GM23248 (cell line): ENCODE measurements around the gene LRRC1.

Source experiments
- EZH2 ChIP-seq: fragments of 200-600 bp; sonication (generic); IDR thresholded peaks from 2 replicates; pipeline ENCODE4 v1.6.1; 2018; ENCODE audit warnings: antibody characterized with exemption, mild to moderate bottlenecking; ENCODE audit not compliant: insufficient read depth, poor library complexity, severe bottlenecking
- EZH2phosphoT487 ChIP-seq: fragments of 200-600 bp; sonication (generic); IDR thresholded peaks from 2 replicates; pipeline ENCODE4 v1.6.1; 2018; ENCODE audit warnings: antibody characterized with exemption, moderate library complexity, mild to moderate bottlenecking, low read depth; ENCODE audit not compliant: insufficient read depth

GRCh38 chr6:53892707-53893106, 97.9 kb downstream of the LRRC1 start:
- TF ChIP-seq EZH2phosphoT487, result no peak
- TF ChIP-seq EZH2, result no peak
